Natural killer cell (primary cell): ENCODE data around the gene MBD3. TPM values are rescaled to one million over a fixed set of nuclear protein-coding genes. Genes with fewer than 3 reads are reported as not detected.

Experiments
- ATAC-seq, 3 donors: fragments of 150-1000 bp in 2 of 3; fragments of 200-7000 bp in 1 of 3; cut with Tn5 transposase; 1 replicate in 1 of 3; 2 replicates in 2 of 3; pipeline ENCODE4 v1.10.0; 2021; ENCODE audit warnings: mild to moderate bottlenecking in 2 of 3, moderate library complexity in 2 of 3
- DNase-seq, 2 donors: peaks; one replicate each; pipeline versions ENCODE4 v3.0.0 to v3.0.0-alpha.2; 2013 to 2021; ENCODE audit warnings: mixed read lengths in 1 of 2
- H3K27ac ChIP-seq: one replicate; pipeline ENCODE4 v1.5.1; 2013; ENCODE audit warnings: mild to moderate bottlenecking, low read length
- H3K27me3 ChIP-seq: one replicate; pipeline ENCODE4 v1.6.1; 2013; ENCODE audit warnings: low read length; ENCODE audit not compliant: control insufficient read depth, insufficient read depth
- H3K36me3 ChIP-seq: one replicate; pipeline ENCODE4 v1.6.1; 2013; ENCODE audit warnings: low read length; ENCODE audit not compliant: control insufficient read depth, insufficient read depth
- H3K4me1 ChIP-seq: one replicate; pipeline ENCODE4 v1.6.1; 2013; ENCODE audit warnings: low read length; ENCODE audit not compliant: control insufficient read depth, insufficient read depth
- H3K4me3 ChIP-seq: one replicate; pipeline ENCODE4 v1.5.1; 2013; ENCODE audit warnings: low read length
- H3K9me3 ChIP-seq: one replicate; pipeline ENCODE4 v1.6.1; 2013; ENCODE audit warnings: low read length; ENCODE audit not compliant: control insufficient read depth, insufficient read depth
- H3K27ac Mint-ChIP-seq, 2 donors: one replicate each; pipeline ENCODE4 v1.8.0; 2022; ENCODE audit warnings: mild to moderate bottlenecking in 2 of 2, mixed read lengths in 2 of 2, moderate library complexity in 1 of 2
- H3K27me3 Mint-ChIP-seq, 2 donors: one replicate each; pipeline ENCODE4 v1.8.0; 2022; ENCODE audit warnings: low read depth in 2 of 2, mixed read lengths in 2 of 2
- H3K36me3 Mint-ChIP-seq: one replicate; pipeline ENCODE4 v1.8.0; 2022; ENCODE audit warnings: mixed read lengths
- H3K4me1 Mint-ChIP-seq, 2 donors: one replicate each; pipeline ENCODE4 v1.8.0; 2022; ENCODE audit warnings: mixed read lengths in 2 of 2
- H3K4me3 Mint-ChIP-seq: one replicate; pipeline ENCODE4 v1.8.0; 2022; ENCODE audit warnings: mild to moderate bottlenecking, moderate library complexity, mixed read lengths
- H3K9me3 Mint-ChIP-seq, 2 donors: one replicate each; pipeline ENCODE4 v1.8.0; 2022; ENCODE audit warnings: mixed read lengths in 2 of 2
- WGBS: methylation state at CpG from one replicate; pipeline ENCODE4 v1.1.7; 2013; ENCODE audit warnings: missing lambda C conversion rate; ENCODE audit not compliant: insufficient coverage; 5-methylcytosine and 5-hydroxymethylcytosine counted together
- intact Hi-C: fragments of 100-400 bp; cut with micrococcal nuclease; formaldehyde crosslinking; loops from one replicate; pipeline ENCODE4 v1.14.2; 2022
- total RNA-seq, 4 donors: library from RNA; stranded (reverse); fragments of 120-200 nt in 1 of 4; gene quantifications; one replicate each; pipeline versions ENCODE4 v1.2.3 to v1.2.4, GENCODE V29; 2013 to 2022
- TF ChIP-seq, protein P1 (sequence below): fragments of 200-600 bp; IDR thresholded peaks from one replicate; pipeline ENCODE4 v1.8.0; 2022; ENCODE audit warnings: antibody characterized with exemption

The MBD3 gene
- total RNA-seq, 3 donors from 2014 or later (not counting 1 experiment from before 2014, with no cell fraction given), result 55.9 to 66.7 (median 59.0) TPM

DNA sequence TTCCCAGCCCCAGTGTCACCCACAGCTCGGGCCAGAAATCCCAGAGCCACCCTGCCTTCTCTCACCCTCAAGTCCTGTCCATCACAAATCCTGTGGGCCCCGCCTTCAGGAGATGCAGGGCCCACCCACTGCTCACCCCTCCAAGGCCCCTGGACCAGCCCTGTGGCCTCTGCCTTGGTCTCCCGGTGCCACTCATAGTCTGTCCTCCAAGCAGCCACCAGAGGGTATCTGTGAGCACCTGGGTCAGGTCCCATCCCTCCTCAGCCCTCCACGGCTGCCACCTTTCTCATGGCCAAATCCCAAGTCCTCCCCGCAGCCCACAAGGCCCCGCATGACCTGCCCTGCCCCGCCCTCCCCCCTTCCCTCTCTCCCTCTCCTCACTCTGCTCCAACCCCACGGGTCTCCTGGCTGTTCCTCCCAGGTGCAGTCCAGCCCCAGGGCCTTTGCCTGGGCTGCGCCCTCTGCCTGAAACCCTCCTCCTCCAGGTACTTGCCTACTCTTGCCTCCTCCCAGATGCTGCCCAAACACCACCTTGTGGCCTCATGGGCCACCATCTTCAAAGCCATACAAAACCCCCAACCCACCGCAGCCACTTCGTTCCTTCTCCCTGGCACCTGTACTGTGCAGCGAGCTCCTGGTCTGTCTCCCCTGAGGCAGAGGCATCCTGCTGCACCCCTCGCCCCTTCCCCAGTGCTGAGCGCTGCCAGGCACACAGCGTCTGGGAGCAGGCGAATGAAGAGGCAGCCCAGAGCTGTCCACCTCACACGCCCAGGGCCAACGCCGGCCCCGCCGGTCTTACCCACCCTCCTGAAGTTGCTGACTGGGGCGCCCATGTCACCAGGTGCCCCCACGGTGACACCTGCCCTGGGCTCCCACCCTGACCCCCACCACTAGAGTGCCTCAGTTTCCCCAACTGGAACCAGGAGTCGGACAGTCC, 25.8 kb upstream of the MBD3 start:
- peak in 1 of 2 donors; percentile 49 for DNase-seq
- H3K4me1 Mint-ChIP-seq, result peaks cover 0 to 7% of the 10 kb centered on the region in 2 donors
- H3K27me3 Mint-ChIP-seq, result no peaks in the 10 kb centered on the region
- intact Hi-C loops, result no loop called here
- no peaks in the 10 kb centered on the region for H3K36me3 Mint-ChIP-seq
- TF ChIP-seq, protein P1, sequence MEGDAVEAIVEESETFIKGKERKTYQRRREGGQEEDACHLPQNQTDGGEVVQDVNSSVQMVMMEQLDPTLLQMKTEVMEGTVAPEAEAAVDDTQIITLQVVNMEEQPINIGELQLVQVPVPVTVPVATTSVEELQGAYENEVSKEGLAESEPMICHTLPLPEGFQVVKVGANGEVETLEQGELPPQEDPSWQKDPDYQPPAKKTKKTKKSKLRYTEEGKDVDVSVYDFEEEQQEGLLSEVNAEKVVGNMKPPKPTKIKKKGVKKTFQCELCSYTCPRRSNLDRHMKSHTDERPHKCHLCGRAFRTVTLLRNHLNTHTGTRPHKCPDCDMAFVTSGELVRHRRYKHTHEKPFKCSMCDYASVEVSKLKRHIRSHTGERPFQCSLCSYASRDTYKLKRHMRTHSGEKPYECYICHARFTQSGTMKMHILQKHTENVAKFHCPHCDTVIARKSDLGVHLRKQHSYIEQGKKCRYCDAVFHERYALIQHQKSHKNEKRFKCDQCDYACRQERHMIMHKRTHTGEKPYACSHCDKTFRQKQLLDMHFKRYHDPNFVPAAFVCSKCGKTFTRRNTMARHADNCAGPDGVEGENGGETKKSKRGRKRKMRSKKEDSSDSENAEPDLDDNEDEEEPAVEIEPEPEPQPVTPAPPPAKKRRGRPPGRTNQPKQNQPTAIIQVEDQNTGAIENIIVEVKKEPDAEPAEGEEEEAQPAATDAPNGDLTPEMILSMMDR, result no peak
- Histone ChIP-seq H3K4me1 (no peaks in the 10 kb centered on the region), H3K9me3 (no peaks in the 10 kb centered on the region), H3K4me3 (no peak overlapping the region), H3K27me3 (no peaks in the 10 kb centered on the region), H3K27ac (no peak overlapping the region), H3K36me3 (peaks cover 35% of the 10 kb centered on the region)
- 93% methylated on average over 24 of the region's 24 CpGs for WGBS
- H3K27ac Mint-ChIP-seq, result peak overlapping the region in 1 of 2 donors; percentile 79
- no peak overlapping the region for H3K4me3 Mint-ChIP-seq
- peak in 2 of 3 donors; percentile 44 to 56 for ATAC-seq
- no peaks in the 10 kb centered on the region for H3K9me3 Mint-ChIP-seq

DNA sequence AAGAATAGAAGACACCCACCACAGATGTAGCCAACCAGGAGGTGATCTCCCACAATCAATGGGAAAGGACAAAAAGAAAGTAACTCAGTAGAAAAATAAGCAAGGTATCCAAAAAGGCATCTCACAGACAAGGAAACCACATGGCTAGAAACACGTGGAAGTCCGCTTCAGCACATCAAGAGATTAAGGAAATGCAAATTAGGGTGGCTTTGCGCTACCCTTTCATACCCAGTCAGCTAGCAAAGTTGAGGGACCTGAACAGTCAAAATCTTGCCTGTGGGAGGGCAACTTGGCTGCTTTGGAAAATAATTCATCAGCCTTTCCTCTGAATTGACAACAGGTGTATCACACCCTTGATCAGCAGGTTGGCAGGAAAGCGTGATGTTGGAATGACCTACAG, 24.2 kb upstream of the MBD3 start:
- H3K36me3 ChIP-seq, result peaks cover 49% of the 10 kb centered on the region
- ATAC-seq (no peak), DNase-seq (no peak)
- Mint-ChIP-seq H3K27me3 (no peaks in the 10 kb centered on the region), H3K4me1 (peaks cover 0 to 7% of the 10 kb centered on the region in 2 donors), H3K4me3 (no peak overlapping the region), H3K27ac (peak overlapping the region; percentile 7 to 28), H3K36me3 (no peaks in the 10 kb centered on the region), H3K9me3 (no peaks in the 10 kb centered on the region)
- TF ChIP-seq, protein P1, result no peak
- 52% methylated on average over 4 of the region's 4 CpGs for WGBS
- H3K4me3 ChIP-seq, result no peak overlapping the region
- no peak overlapping the region for H3K27ac ChIP-seq
- no peaks in the 10 kb centered on the region for H3K9me3 ChIP-seq
- no peaks in the 10 kb centered on the region for H3K27me3 ChIP-seq
- no peaks in the 10 kb centered on the region for H3K4me1 ChIP-seq
- intact Hi-C loops, result no loop called here

DNA sequence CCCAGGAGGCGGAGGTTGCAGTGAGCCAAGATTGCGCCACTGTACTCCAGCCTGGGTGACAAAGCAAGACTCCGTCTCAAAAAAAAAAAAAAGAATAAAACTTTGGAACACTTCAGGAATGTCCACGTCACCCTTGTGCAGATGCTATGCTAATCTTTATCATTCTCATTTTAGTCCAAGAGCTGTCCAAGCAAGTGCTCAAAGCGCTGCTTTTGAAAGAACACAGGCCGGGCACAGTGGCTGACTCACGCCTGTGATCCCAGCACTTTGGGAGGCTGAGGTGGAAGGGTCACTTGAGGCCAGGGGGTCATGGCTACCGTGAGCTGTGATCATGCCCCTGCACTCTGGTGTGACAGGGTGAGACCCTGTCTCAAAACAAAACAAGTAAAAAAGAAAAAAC, 23.7 kb upstream of the MBD3 start:
- WGBS, result 90% methylated on average over 8 of the region's 8 CpGs
- ATAC-seq (no peak), DNase-seq (no peak)
- H3K4me1 Mint-ChIP-seq, result peaks cover 0 to 7% of the 10 kb centered on the region in 2 donors
- H3K36me3 Mint-ChIP-seq, result no peaks in the 10 kb centered on the region
- no peaks in the 10 kb centered on the region for H3K9me3 Mint-ChIP-seq
- no peaks in the 10 kb centered on the region for H3K27me3 ChIP-seq
- no peaks in the 10 kb centered on the region for H3K9me3 ChIP-seq
- no peak overlapping the region for H3K27ac ChIP-seq
- peaks cover 51% of the 10 kb centered on the region for H3K36me3 ChIP-seq
- H3K27ac Mint-ChIP-seq, result peak overlapping the region in 1 of 2 donors; percentile 7
- H3K4me3 Mint-ChIP-seq, result no peak overlapping the region
- H3K27me3 Mint-ChIP-seq, result no peaks in the 10 kb centered on the region
- TF ChIP-seq, protein P1, result no peak
- H3K4me1 ChIP-seq, result no peaks in the 10 kb centered on the region
- no peak overlapping the region for H3K4me3 ChIP-seq
- intact Hi-C loops, result no loop called here
